Measurements from ENCODE around the gene IKZF3. TPM values are rescaled to one million over a fixed set of nuclear protein-coding genes. Genes with fewer than 3 reads are reported as not detected.

The IKZF3 gene
- total and polyA plus RNA-seq, 10 of the 15 experiments (the other 5 are each of a cell fraction or from before 2014, with no cell fraction given): 5.5 to 98.2 (median 47.6) TPM

GRCh38 chr17:39751016-39751543, 113.0 kb downstream of the IKZF3 start:
- Histone ChIP-seq H3K9me3 (replicated peaks; ENCODE audit: control insufficient read depth, insufficient read depth, low read length) (no peaks in the 10 kb centered on the region), H3K9ac (ENCODE audit: control insufficient read depth, insufficient read depth, low read length) (no peak overlapping the region), H3K4me1 (ENCODE audit: control insufficient read depth, insufficient read depth, low read length) (peaks cover 20% of the 10 kb centered on the region), H3K4me2 (ENCODE audit: control insufficient read depth, insufficient read depth) (no peak overlapping the region), H4K20me1 (ENCODE audit: control insufficient read depth, insufficient read depth) (no peaks in the 10 kb centered on the region), H3K79me2 (ENCODE audit: control insufficient read depth, insufficient read depth, low read length) (peaks cover 13% of the 10 kb centered on the region), H3K27ac (ENCODE audit: control insufficient read depth, insufficient read depth) (no peak overlapping the region), H3K27me3 (replicated peaks in 1 of 2; ENCODE audit: control insufficient read depth in 2 of 2, insufficient read depth in 2 of 2, low read length in 1 of 2) (no peaks in the 10 kb centered on the region), H2AFZ (ENCODE audit: control insufficient read depth, low read depth, low read length) (no peak overlapping the region), H3K36me3 (ENCODE audit: control insufficient read depth in 2 of 2, insufficient read depth in 2 of 2, low read length in 1 of 2) (no peaks in the 10 kb centered on the region), H3K4me3 (no peak overlapping the region)
- no peak for ATAC-seq
- intact Hi-C loops (cut with micrococcal nuclease; ENCODE audit: unreplicated experiment): loop anchor here (5.0 kb wide), 1 partner anchor 114 kb away; the partner anchor contains the start of gene STARD3
- in situ Hi-C loops (cut with MboI): loop anchor here (5.0 kb wide), 1 partner anchor 129 kb away; no protein-coding TSS in a partner anchor
- no TSS peak for BruUV-seq (replicated peaks)
- no peak for FAIRE-seq
- RAD21 ChIA-PET (ENCODE audit: unreplicated experiment): no interaction called here
- DNase-seq (ENCODE audit: low read depth, low spot score): no peak
- CTCF ChIA-PET: interaction anchor here (1.3 kb wide), 1 partner anchor 130 kb away, joined by 4 read pairs; no protein-coding TSS in a partner anchor
- WGBS (ENCODE audit: insufficient coverage, insufficient replicate concordance, low lambda C conversion rate, missing lambda C conversion rate): 51% methylated on average over 5 of the region's 5 CpGs
- POLR2A ChIA-PET: no interaction called here
- no peak for TF ChIP-seq REST (IDR thresholded peaks at IDR 0.05; ENCODE audit: low read depth, low read length)
- TF ChIP-seq RELA (IDR thresholded peaks at IDR 0.05; ENCODE audit: borderline replicate concordance, partially characterized antibody): no peak
- TF ChIP-seq WRNIP1 (IDR thresholded peaks at IDR 0.05; ENCODE audit: borderline replicate concordance, low read depth, low read length): no peak
- SMC1A ChIA-PET (ENCODE audit: uncharacterized antibody, unreplicated experiment): no interaction called here
